BJ (cell line): ENCODE results near the gene ACAP2. TPM values are rescaled to one million over a fixed set of nuclear protein-coding genes. Genes with fewer than 3 reads are reported as not detected.
"Not testable (repeated sequence)": the region's sequence is repeated elsewhere in the genome, so short reads cannot be mapped to it uniquely, and the experiment has no call there.

Source experiments
- CTCF ChIA-PET: fragments of 350-600 bp; formaldehyde crosslinking; extraction: SDS; loops from one replicate; lab custom pipeline; 2021; ENCODE audit warnings: antibody characterized with exemption, inconsistent platforms; lab: Yijun Ruan, JAX
- POLR2A ChIA-PET: fragments of 300-600 bp; sonication (Branson Sonifier 250); formaldehyde crosslinking; extraction: SDS; loops from one replicate; lab custom pipeline; 2021; ENCODE audit warnings: antibody characterized with exemption; lab: Charles Lee
- DNase-seq: peaks from one replicate; pipeline ENCODE4 v3.0.0-alpha.2; 2011; ENCODE audit warnings: low read depth
- H3K27me3 ChIP-seq: 2 replicates; pipeline ENCODE4 v1.6.0; 2011; ENCODE audit warnings: low read length; ENCODE audit not compliant: control insufficient read depth, insufficient read depth
- H3K36me3 ChIP-seq: 2 replicates; pipeline ENCODE4 v1.5.1; 2011; ENCODE audit warnings: low read length; ENCODE audit not compliant: control insufficient read depth, insufficient read depth
- H3K4me3 ChIP-seq: 2 replicates; pipeline ENCODE4 v1.5.1; 2011; ENCODE audit warnings: low read depth, mild to moderate bottlenecking, control low read depth, low read length
- polyA plus RNA-seq: library from polyadenylated mRNA; depleted of rRNA; stranded (reverse); fragments of >200 nt; gene quantifications from 2 replicates; pipeline ENCODE4 v1.2.3, GENCODE V29; 2011
- TF ChIP-seq, protein P1 (sequence below): IDR thresholded peaks from 2 replicates; pipeline ENCODE4 v1.5.1; 2011; ENCODE audit warnings: low read depth, mild to moderate bottlenecking, control low read depth, inconsistent platforms, low read length, moderate library complexity; ENCODE audit not compliant: insufficient read depth

ACAP2 gene
- polyA plus RNA-seq, 1 experiment: 12.5 TPM

- no peaks in the 10 kb centered on the region for H3K27me3 ChIP-seq
- TF ChIP-seq, protein P1, sequence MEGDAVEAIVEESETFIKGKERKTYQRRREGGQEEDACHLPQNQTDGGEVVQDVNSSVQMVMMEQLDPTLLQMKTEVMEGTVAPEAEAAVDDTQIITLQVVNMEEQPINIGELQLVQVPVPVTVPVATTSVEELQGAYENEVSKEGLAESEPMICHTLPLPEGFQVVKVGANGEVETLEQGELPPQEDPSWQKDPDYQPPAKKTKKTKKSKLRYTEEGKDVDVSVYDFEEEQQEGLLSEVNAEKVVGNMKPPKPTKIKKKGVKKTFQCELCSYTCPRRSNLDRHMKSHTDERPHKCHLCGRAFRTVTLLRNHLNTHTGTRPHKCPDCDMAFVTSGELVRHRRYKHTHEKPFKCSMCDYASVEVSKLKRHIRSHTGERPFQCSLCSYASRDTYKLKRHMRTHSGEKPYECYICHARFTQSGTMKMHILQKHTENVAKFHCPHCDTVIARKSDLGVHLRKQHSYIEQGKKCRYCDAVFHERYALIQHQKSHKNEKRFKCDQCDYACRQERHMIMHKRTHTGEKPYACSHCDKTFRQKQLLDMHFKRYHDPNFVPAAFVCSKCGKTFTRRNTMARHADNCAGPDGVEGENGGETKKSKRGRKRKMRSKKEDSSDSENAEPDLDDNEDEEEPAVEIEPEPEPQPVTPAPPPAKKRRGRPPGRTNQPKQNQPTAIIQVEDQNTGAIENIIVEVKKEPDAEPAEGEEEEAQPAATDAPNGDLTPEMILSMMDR: no peak
- ChIA-PET POLR2A (no interaction called here), CTCF (interaction anchor here (1.1 kb wide), 1 partner anchor 8 kb away, joined by 3 read pairs; no protein-coding TSS in a partner anchor)
- H3K36me3 ChIP-seq: peaks cover 1% of the 10 kb centered on the region; the same call in 1 of the 2 replicates
- no peak for DNase-seq
- H3K4me3 ChIP-seq: no peak overlapping the region
These were observed 70.6 kb downstream of the ACAP2 start for GRCh38 chr3:195372220-195372619.

DNA sequence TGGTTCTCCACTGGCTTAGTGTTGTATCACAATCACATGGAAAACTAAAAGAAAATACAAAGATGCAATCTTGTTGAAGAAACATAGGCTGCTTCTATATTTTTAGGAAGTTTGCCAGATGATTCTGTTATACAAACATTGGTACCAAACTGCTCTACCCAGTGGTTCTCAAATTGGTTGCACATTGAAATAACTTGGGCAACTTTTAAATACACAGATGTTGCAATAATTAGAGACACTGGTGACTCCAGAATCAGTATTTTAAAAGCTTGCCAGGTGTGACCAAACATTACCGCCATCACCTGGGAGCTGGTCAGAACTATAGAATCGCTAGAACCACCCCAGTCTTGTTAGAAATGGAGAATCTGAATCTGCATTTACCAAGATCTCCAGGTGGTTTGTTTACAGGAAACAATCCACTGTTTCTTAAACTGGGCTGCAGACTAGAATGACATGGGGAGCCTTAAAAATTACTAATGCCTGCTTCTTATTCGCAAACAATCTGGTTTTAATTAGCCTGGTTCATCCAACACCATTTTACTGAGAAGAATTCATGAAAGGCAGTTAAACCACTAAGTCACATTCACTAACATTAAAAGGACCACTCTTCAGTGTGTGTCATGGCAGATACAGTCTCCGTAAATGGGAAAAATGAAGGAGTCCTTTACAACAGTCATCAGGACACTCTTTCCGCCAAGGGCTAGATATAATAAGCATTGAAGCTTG, 76.5 kb downstream of the ACAP2 start:
- Histone ChIP-seq H3K36me3 (no peaks in the 10 kb centered on the region; the same call in 1 of the 2 replicates), H3K27me3 (no peaks in the 10 kb centered on the region), H3K4me3 (no peak overlapping the region)
- DNase-seq: no peak
- ChIA-PET POLR2A (no interaction called here), CTCF (interaction anchor here (1.8 kb wide), 1 partner anchor 11 kb away, joined by 5 read pairs; no protein-coding TSS in a partner anchor)
- TF ChIP-seq, protein P1: no peak

GRCh38 chr3:195365371-195365770, 77.4 kb downstream of the ACAP2 start:
- Histone ChIP-seq H3K27me3 (no peaks in the 10 kb centered on the region), H3K36me3 (no peaks in the 10 kb centered on the region; the same call in 1 of the 2 replicates), H3K4me3 (no peak overlapping the region)
- ChIA-PET CTCF (interaction anchor here (1.8 kb wide), 1 partner anchor 10 kb away, joined by 5 read pairs; no protein-coding TSS in a partner anchor), POLR2A (no interaction called here)
- TF ChIP-seq, protein P1: no peak
- DNase-seq: no peak

DNA sequence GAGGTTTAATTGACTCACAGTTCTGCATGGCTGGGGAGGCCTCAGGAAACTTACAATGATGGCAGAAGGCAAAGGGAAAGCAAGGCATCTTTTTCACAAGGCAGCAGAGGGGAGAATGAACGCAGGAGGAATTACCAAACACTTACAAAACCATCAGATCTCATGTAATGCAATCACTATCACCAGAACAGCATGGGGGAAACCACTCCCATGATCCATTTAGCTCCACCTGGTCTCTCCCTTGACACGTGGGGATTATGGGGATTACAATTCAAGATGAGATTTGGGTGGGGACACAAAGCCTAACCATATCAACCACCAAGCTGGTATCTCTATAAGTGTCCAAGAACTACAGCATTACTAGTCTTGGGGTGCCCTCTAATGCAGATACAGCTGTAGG, 85.0 kb downstream of the ACAP2 start:
- POLR2A ChIA-PET, CTCF ChIA-PET, H3K4me3 ChIP-seq, DNase-seq, H3K36me3 ChIP-seq, H3K27me3 ChIP-seq: not testable (repeated sequence)

GRCh38 chr3:195356151-195357086, 86.4 kb downstream of the ACAP2 start:
- POLR2A ChIA-PET: interaction anchor here (0.6 kb wide), 1 partner anchor 40 kb away, joined by 4 read pairs; no protein-coding TSS in a partner anchor

GRCh38 chr3:195354009-195354408, 88.8 kb downstream of the ACAP2 start:
- H3K4me3 ChIP-seq, DNase-seq, H3K36me3 ChIP-seq, CTCF ChIA-PET, POLR2A ChIA-PET, H3K27me3 ChIP-seq: not testable (repeated sequence)

More at GRCh38 chr3:195356151-195357086, 86.4 kb downstream of the ACAP2 start:
- CTCF ChIA-PET: interaction anchor here (0.8 to 1.9 kb wide), 2 partner anchors 10 to 17 kb away, joined by 3 to 5 read pairs; no protein-coding TSS in a partner anchor
- peaks cover 2% of the 10 kb centered on the region; the same call in 1 of the 2 replicates for H3K36me3 ChIP-seq
- H3K4me3 ChIP-seq: no peak overlapping the region
- DNase-seq: no peak
- TF ChIP-seq, protein P1: no peak
- no peaks in the 10 kb centered on the region for H3K27me3 ChIP-seq
